ENCODE data around the gene TENM3. TPM values are rescaled to one million over a fixed set of nuclear protein-coding genes. Genes with fewer than 3 reads are reported as not detected.

TENM3 gene
- polyA plus RNA-seq, 1 of the 3 experiments (the other 2 are of a cell fraction) = 10.4 TPM

DNA sequence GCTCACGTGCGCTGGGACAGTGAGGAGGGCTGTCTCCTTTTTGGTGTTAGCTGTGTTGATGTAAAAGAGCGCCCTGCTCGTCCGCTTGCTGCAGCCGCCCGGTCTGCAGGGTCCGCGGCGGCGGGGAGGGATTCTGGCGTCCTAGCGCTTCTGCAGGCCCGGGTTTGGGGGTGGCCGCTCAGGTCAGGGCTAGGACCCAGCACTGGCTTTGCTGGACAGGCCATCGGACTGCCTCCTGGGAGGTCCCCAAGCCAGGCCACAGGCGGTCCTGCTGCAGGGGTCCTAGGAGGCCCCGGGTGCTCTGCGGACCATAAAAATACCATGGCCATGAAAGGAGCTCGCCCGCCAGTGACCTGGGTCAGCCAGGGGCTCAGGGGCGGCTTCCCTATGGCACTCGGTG is 365.3 kb downstream of the TENM3 start:
- Histone ChIP-seq H3K27me3 (ENCODE audit: insufficient read depth) (no peaks in the 10 kb centered on the region), H3K9ac (no peak overlapping the region), H4K20me1 (ENCODE audit: insufficient read depth) (no peaks in the 10 kb centered on the region), H3K4me3 (ENCODE audit: low read depth in 2 of 2, low read length in 1 of 2) (no peak overlapping the region), H3K9me2 (no peaks in the 10 kb centered on the region), H3K4me1 (ENCODE audit: control insufficient read depth in 1 of 2, insufficient read depth in 2 of 2, low read depth in 1 of 2, low read length in 1 of 2) (peaks cover 0 to 3% of the 10 kb centered on the region in 2 experiments; a peak in 3 of 4 replicates), H2AFZ (ENCODE audit: low read depth) (no peak overlapping the region), H3K27ac (ENCODE audit: low read depth in 2 of 2, low read length in 1 of 2) (no peak overlapping the region), H3K36me3 (replicated peaks in 1 of 2; ENCODE audit: control insufficient read depth in 1 of 2, insufficient read depth in 2 of 2, low read length in 1 of 2) (peaks cover 0 to 3% of the 10 kb centered on the region in 2 experiments), H3K79me2 (ENCODE audit: insufficient read depth) (no peaks in the 10 kb centered on the region), H3F3A (replicated peaks; ENCODE audit: insufficient read depth) (peaks cover 14% of the 10 kb centered on the region), H3K9me3 (no peaks in the 10 kb centered on the region), H3K4me2 (no peak overlapping the region)
- CTCF ChIA-PET = no interaction called here
- TF ChIP-seq TCF12 (IDR thresholded peaks at IDR 0.05) = no peak
- TF ChIP-seq, protein P1, sequence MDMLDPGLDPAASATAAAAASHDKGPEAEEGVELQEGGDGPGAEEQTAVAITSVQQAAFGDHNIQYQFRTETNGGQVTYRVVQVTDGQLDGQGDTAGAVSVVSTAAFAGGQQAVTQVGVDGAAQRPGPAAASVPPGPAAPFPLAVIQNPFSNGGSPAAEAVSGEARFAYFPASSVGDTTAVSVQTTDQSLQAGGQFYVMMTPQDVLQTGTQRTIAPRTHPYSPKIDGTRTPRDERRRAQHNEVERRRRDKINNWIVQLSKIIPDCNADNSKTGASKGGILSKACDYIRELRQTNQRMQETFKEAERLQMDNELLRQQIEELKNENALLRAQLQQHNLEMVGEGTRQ (IDR thresholded peaks at IDR 0.05; ENCODE audit: borderline replicate concordance, low read depth, low read length) = no peak
- 96% methylated on average over 6 of the region's 23 CpGs for WGBS (ENCODE audit: low lambda C conversion rate)
- DNase-seq = no peak
- POLR2A ChIA-PET = no interaction called here

DNA sequence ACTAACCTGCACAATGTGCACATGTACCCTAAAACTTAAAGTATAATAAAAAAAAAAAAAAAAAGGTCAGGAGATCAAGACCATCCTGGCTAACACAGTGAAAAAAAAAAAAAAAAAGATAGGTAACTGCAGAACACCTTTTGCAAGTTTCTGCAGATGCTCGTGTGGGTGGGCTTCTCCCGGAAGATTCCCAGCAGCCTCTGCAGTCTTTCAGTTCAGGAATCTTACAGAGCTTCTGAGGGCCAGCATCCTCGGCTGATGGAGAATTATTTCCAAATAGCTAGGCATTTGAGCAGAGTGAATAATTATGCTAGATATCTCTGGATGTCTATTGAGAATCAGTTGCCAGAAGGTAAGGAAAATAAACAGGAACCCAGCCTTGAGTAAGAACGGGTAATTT is 373.3 kb downstream of the TENM3 start:
- H3K36me3 ChIP-seq (replicated peaks in 1 of 2; ENCODE audit: control insufficient read depth in 1 of 2, insufficient read depth in 2 of 2, low read length in 1 of 2) = peaks cover 0 to 7% of the 10 kb centered on the region in 2 experiments
- no peaks in the 10 kb centered on the region for H4K20me1 ChIP-seq (ENCODE audit: insufficient read depth)
- H3K4me2 ChIP-seq = no peak overlapping the region
- POLR2A ChIA-PET = no interaction called here
- H3K9ac ChIP-seq = no peak overlapping the region
- no peak overlapping the region for H2AFZ ChIP-seq (ENCODE audit: low read depth)
- DNase-seq = no peak
- H3K4me1 ChIP-seq (ENCODE audit: control insufficient read depth in 1 of 2, insufficient read depth in 2 of 2, low read depth in 1 of 2, low read length in 1 of 2) = no peaks in the 10 kb centered on the region; a peak in 1 of 4 replicates
- H3K79me2 ChIP-seq (ENCODE audit: insufficient read depth) = no peaks in the 10 kb centered on the region
- CTCF ChIA-PET = interaction anchor here (0.8 kb wide), 1 partner anchor 12 kb away, joined by 4 read pairs; no protein-coding TSS in a partner anchor
- H3F3A ChIP-seq (replicated peaks; ENCODE audit: insufficient read depth) = no peaks in the 10 kb centered on the region
- no peaks in the 10 kb centered on the region for H3K9me2 ChIP-seq
- no peak overlapping the region for H3K4me3 ChIP-seq (ENCODE audit: low read depth in 2 of 2, low read length in 1 of 2)
- 88% methylated on average over 4 of the region's 4 CpGs for WGBS (ENCODE audit: low lambda C conversion rate)
- no peaks in the 10 kb centered on the region for H3K27me3 ChIP-seq (ENCODE audit: insufficient read depth)
- H3K27ac ChIP-seq (ENCODE audit: low read depth in 2 of 2, low read length in 1 of 2) = no peak overlapping the region
- H3K9me3 ChIP-seq = no peaks in the 10 kb centered on the region
- TF ChIP-seq RFX5 (IDR thresholded peaks at IDR 0.05; ENCODE audit: low read length) (no peak), TEAD4 (IDR thresholded peaks at IDR 0.05; ENCODE audit: borderline replicate concordance, insufficient read depth) (no peak), CHD2 (IDR thresholded peaks at IDR 0.05; ENCODE audit: low read length, partially characterized antibody) (no peak), POLR2AphosphoS5 (IDR thresholded peaks at IDR 0.05; ENCODE audit: low read depth, low read length) (no peak), JUND (IDR thresholded peaks at IDR 0.05) (no peak), EZH2phosphoT487 (IDR thresholded peaks at IDR 0.05; ENCODE audit: borderline replicate concordance, low read depth) (no peak), EP300 (IDR thresholded peaks at IDR 0.05; ENCODE audit: borderline replicate concordance in 1 of 2, low read depth in 1 of 2, low read length in 1 of 2) (no peak), GATA2 (CRISPR knock-in tag; IDR thresholded peaks at IDR 0.05) (no peak), MXI1 (IDR thresholded peaks at IDR 0.05; ENCODE audit: low read depth, low read length) (no peak), ELF1 (IDR thresholded peaks at IDR 0.05) (no peak), FOXM1 (IDR thresholded peaks at IDR 0.05; ENCODE audit: low read depth) (no peak), FOXJ3 (CRISPR knock-in tag; IDR thresholded peaks at IDR 0.05) (no peak), SMC3 (IDR thresholded peaks at IDR 0.05; ENCODE audit: low read depth, low read length) (no peak), YY1 (IDR thresholded peaks at IDR 0.05; ENCODE audit: low read depth) (no peak)
- TF ChIP-seq, protein P2, sequence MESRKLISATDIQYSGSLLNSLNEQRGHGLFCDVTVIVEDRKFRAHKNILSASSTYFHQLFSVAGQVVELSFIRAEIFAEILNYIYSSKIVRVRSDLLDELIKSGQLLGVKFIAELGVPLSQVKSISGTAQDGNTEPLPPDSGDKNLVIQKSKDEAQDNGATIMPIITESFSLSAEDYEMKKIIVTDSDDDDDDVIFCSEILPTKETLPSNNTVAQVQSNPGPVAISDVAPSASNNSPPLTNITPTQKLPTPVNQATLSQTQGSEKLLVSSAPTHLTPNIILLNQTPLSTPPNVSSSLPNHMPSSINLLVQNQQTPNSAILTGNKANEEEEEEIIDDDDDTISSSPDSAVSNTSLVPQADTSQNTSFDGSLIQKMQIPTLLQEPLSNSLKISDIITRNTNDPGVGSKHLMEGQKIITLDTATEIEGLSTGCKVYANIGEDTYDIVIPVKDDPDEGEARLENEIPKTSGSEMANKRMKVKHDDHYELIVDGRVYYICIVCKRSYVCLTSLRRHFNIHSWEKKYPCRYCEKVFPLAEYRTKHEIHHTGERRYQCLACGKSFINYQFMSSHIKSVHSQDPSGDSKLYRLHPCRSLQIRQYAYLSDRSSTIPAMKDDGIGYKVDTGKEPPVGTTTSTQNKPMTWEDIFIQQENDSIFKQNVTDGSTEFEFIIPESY (IDR thresholded peaks at IDR 0.05; ENCODE audit: borderline replicate concordance, low read depth) = no peak
- TF ChIP-seq, protein P3, sequence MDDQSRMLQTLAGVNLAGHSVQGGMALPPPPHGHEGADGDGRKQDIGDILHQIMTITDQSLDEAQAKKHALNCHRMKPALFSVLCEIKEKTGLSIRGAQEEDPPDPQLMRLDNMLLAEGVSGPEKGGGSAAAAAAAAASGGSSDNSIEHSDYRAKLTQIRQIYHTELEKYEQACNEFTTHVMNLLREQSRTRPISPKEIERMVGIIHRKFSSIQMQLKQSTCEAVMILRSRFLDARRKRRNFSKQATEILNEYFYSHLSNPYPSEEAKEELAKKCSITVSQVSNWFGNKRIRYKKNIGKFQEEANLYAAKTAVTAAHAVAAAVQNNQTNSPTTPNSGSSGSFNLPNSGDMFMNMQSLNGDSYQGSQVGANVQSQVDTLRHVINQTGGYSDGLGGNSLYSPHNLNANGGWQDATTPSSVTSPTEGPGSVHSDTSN (IDR thresholded peaks at IDR 0.05) = no peak
- TF ChIP-seq, protein P4, sequence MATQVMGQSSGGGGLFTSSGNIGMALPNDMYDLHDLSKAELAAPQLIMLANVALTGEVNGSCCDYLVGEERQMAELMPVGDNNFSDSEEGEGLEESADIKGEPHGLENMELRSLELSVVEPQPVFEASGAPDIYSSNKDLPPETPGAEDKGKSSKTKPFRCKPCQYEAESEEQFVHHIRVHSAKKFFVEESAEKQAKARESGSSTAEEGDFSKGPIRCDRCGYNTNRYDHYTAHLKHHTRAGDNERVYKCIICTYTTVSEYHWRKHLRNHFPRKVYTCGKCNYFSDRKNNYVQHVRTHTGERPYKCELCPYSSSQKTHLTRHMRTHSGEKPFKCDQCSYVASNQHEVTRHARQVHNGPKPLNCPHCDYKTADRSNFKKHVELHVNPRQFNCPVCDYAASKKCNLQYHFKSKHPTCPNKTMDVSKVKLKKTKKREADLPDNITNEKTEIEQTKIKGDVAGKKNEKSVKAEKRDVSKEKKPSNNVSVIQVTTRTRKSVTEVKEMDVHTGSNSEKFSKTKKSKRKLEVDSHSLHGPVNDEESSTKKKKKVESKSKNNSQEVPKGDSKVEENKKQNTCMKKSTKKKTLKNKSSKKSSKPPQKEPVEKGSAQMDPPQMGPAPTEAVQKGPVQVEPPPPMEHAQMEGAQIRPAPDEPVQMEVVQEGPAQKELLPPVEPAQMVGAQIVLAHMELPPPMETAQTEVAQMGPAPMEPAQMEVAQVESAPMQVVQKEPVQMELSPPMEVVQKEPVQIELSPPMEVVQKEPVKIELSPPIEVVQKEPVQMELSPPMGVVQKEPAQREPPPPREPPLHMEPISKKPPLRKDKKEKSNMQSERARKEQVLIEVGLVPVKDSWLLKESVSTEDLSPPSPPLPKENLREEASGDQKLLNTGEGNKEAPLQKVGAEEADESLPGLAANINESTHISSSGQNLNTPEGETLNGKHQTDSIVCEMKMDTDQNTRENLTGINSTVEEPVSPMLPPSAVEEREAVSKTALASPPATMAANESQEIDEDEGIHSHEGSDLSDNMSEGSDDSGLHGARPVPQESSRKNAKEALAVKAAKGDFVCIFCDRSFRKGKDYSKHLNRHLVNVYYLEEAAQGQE (IDR thresholded peaks at IDR 0.05; ENCODE audit: low read depth, low read length) = no peak
- TF ChIP-seq, protein P5, sequence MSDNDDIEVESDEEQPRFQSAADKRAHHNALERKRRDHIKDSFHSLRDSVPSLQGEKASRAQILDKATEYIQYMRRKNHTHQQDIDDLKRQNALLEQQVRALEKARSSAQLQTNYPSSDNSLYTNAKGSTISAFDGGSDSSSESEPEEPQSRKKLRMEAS (IDR thresholded peaks at IDR 0.05; ENCODE audit: low read depth) = no peak
